Liver (tissue), 3 donors: ENCODE data around the gene ALK.

Source experiments
- CTCF ChIP-seq: fragments of 150-350 bp; IDR thresholded peaks from 2 replicates; pipeline ENCODE4 v1.5.1; 2017; ENCODE audit warnings: improper control_type of control experiment, low read depth, low read length; ENCODE audit not compliant: missing input control
- MAX ChIP-seq: IDR thresholded peaks from 2 replicates; pipeline ENCODE4 v1.6.1; 2016; ENCODE audit warnings: antibody characterized with exemption
- NR2F2 ChIP-seq: IDR thresholded peaks from 2 replicates; pipeline ENCODE4 v1.6.1; 2016; ENCODE audit warnings: antibody characterized with exemption
- donor health status: healthy.
- donor health status: healthy.

- TF ChIP-seq NR2F2: no peak
- TF ChIP-seq CTCF: no peak
- no peak for TF ChIP-seq MAX
These were observed 458.0 kb downstream of the ALK start for GRCh38 chr2:29463181-29463900.
